ENCODE results near the gene TMEM208.

- TF ChIP-seq CTCF (conservative IDR thresholded peaks at IDR 0.05) (no peak), ZFX (IDR thresholded peaks at IDR 0.05) (no peak)
Observed at GRCh38 chr16:67250045-67250327, 23.1 kb downstream of the TMEM208 start.
